Chondrocyte (in vitro differentiated cells): ENCODE measurements around the gene ACSF2. TPM values are rescaled to one million over a fixed set of nuclear protein-coding genes. Genes with fewer than 3 reads are reported as not detected.
A peak's percentile ranks its signal among the peaks of the same experiment; 100 is the strongest.

Experiments
- DNase-seq: peaks from one replicate; pipeline ENCODE4 v3.0.0; 2021; ENCODE audit warnings: mixed read lengths, low spot score
- H3K27ac Mint-ChIP-seq: one replicate; pipeline ENCODE4 v1.8.0; 2021; ENCODE audit warnings: mild to moderate bottlenecking, moderate library complexity, mixed read lengths; ENCODE audit not compliant: unreplicated experiment
- H3K27me3 Mint-ChIP-seq: 2 replicates; pipeline ENCODE4 v1.8.0; 2021; ENCODE audit warnings: low read depth, mixed read lengths
- H3K36me3 Mint-ChIP-seq: 2 replicates; pipeline ENCODE4 v1.8.0; 2021; ENCODE audit warnings: low read depth, mixed read lengths
- H3K4me1 Mint-ChIP-seq: 2 replicates; pipeline ENCODE4 v1.8.0; 2021; ENCODE audit warnings: low read depth, mild to moderate bottlenecking, mixed read lengths
- H3K4me3 Mint-ChIP-seq: one replicate; pipeline ENCODE4 v1.8.0; 2021; ENCODE audit warnings: mild to moderate bottlenecking, moderate library complexity, mixed read lengths; ENCODE audit not compliant: unreplicated experiment
- H3K9me3 Mint-ChIP-seq: 2 replicates; pipeline ENCODE4 v1.8.0; 2021; ENCODE audit warnings: low read depth, mixed read lengths
- total RNA-seq: library from RNA; stranded (reverse); gene quantifications from 3 replicates; pipeline ENCODE4 v1.2.1, GENCODE V29; 2021
- TF ChIP-seq, protein P1 (sequence below): fragments of 200-600 bp; sonication (generic); IDR thresholded peaks from 2 replicates; pipeline ENCODE4 v1.5.0; 2021; ENCODE audit warnings: antibody characterized with exemption, mild to moderate bottlenecking, moderate library complexity

Gene ACSF2
- total RNA-seq, 1 donor from 2014 or later: 17.4 TPM

- Mint-ChIP-seq H3K27ac (no peak overlapping the region), H3K4me3 (peak overlapping the region; percentile 77), H3K9me3 (no peaks in the 10 kb centered on the region)
Observed at GRCh38 chr17:50480142-50480764, 54.2 kb downstream of the ACSF2 start.

DNA sequence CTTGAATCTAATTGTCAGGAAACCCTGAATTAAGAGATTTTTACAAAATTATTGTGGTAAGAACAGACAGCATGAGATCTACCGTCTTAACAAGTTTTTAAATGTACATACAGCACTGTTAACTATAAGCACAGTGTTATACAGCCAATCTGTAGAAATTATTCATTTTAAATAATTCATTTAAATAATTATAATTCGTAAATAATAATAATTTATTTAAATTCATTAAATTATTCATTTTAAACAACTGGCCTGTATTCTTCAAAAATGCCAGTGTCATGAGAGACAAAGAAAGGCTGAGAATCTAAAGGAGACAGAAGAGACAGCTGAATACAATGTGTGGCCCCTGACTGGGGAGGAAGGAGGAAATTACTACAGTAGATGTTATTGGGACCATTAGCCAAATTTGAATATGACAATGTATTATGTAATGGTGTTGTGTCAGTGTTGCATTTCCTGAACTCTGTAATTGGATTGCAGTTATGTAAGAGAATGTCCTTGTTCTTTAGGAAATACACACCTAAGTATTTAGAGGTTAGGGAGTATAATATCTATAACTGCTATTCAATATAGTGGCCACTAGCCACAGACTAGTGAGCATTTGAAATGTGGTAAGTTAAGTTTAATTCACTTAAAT is 55.0 kb downstream of the ACSF2 start:
- DNase-seq: no peak
- no peak overlapping the region for H3K4me3 Mint-ChIP-seq
- H3K36me3 Mint-ChIP-seq: peaks cover 16% of the 10 kb centered on the region
- peaks cover 29% of the 10 kb centered on the region for H3K4me1 Mint-ChIP-seq
- TF ChIP-seq, protein P1, sequence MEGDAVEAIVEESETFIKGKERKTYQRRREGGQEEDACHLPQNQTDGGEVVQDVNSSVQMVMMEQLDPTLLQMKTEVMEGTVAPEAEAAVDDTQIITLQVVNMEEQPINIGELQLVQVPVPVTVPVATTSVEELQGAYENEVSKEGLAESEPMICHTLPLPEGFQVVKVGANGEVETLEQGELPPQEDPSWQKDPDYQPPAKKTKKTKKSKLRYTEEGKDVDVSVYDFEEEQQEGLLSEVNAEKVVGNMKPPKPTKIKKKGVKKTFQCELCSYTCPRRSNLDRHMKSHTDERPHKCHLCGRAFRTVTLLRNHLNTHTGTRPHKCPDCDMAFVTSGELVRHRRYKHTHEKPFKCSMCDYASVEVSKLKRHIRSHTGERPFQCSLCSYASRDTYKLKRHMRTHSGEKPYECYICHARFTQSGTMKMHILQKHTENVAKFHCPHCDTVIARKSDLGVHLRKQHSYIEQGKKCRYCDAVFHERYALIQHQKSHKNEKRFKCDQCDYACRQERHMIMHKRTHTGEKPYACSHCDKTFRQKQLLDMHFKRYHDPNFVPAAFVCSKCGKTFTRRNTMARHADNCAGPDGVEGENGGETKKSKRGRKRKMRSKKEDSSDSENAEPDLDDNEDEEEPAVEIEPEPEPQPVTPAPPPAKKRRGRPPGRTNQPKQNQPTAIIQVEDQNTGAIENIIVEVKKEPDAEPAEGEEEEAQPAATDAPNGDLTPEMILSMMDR: no peak
- H3K9me3 Mint-ChIP-seq: no peaks in the 10 kb centered on the region
- no peaks in the 10 kb centered on the region for H3K27me3 Mint-ChIP-seq
- H3K27ac Mint-ChIP-seq: no peak overlapping the region

More at GRCh38 chr17:50480142-50480764, 54.2 kb downstream of the ACSF2 start:
- TF ChIP-seq, protein P1: no peak
- Mint-ChIP-seq H3K27me3 (no peaks in the 10 kb centered on the region), H3K4me1 (peaks cover 29% of the 10 kb centered on the region), H3K36me3 (peaks cover 9% of the 10 kb centered on the region)
- DNase-seq: no peak

GRCh38 chr17:50481648-50482047 is 55.6 kb downstream of the ACSF2 start:
- Mint-ChIP-seq H3K9me3 (no peaks in the 10 kb centered on the region), H3K27ac (no peak overlapping the region), H3K36me3 (peaks cover 16% of the 10 kb centered on the region)

GRCh38 chr17:50482110-50482509 is 56.1 kb downstream of the ACSF2 start:
- Mint-ChIP-seq H3K4me3 (no peak overlapping the region), H3K4me1 (peaks cover 29% of the 10 kb centered on the region)

More at GRCh38 chr17:50481648-50482047, 55.6 kb downstream of the ACSF2 start:
- TF ChIP-seq, protein P1: no peak
- Mint-ChIP-seq H3K4me3 (no peak overlapping the region), H3K4me1 (peaks cover 29% of the 10 kb centered on the region), H3K27me3 (no peaks in the 10 kb centered on the region)
- DNase-seq: no peak

DNA sequence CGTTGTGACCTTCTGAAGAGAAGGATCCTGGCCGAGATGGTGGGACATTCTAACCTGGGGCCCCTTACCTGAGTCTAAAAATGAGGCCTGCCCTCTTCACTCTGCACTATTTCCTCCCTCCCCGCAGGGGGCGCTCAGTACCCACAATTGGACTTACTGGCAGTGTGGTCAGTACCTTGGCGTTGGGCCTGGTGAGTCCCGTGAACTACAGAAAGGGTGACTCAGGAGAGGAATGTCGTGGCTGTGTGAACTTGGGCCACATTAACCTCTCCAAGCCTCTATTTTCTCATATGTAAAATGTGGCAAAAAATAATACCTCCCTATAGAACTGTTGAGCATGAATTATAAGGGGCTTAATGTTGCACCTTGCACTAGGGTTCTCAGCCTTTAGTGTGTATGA is 56.5 kb downstream of the ACSF2 start:
- H3K9me3 Mint-ChIP-seq: no peaks in the 10 kb centered on the region
- H3K27ac Mint-ChIP-seq: peak overlapping the region; percentile 95
- DNase-seq: no peak
- peak overlapping the region; percentile 33 for H3K4me3 Mint-ChIP-seq
- TF ChIP-seq, protein P1: peak; percentile 95
- H3K4me1 Mint-ChIP-seq: peaks cover 29% of the 10 kb centered on the region
- H3K27me3 Mint-ChIP-seq: no peaks in the 10 kb centered on the region
- peaks cover 16% of the 10 kb centered on the region for H3K36me3 Mint-ChIP-seq

More at GRCh38 chr17:50482110-50482509, 56.1 kb downstream of the ACSF2 start:
- TF ChIP-seq, protein P1: no peak
- Mint-ChIP-seq H3K27ac (peak overlapping the region; percentile 95), H3K27me3 (no peaks in the 10 kb centered on the region), H3K36me3 (peaks cover 16% of the 10 kb centered on the region), H3K9me3 (no peaks in the 10 kb centered on the region)
- no peak for DNase-seq
